ENCODE results near the gene SLC22A5.

The SLC22A5 gene

GRCh38 chr5:132389585-132390286 is 20.2 kb downstream of the SLC22A5 start (continued):
- TF ChIP-seq PRDM2 (tag by site-specific recombination; IDR thresholded peaks at IDR 0.05; ENCODE audit: borderline replicate concordance) = no peak
- TF ChIP-seq KLF16 (tag by site-specific recombination; IDR thresholded peaks at IDR 0.05) = no peak
- peak; percentile 53 for TF ChIP-seq WT1 (tag by site-specific recombination; IDR thresholded peaks at IDR 0.05)
- no peak; the same call in 1 of the 2 replicates for TF ChIP-seq ZNF335 (tag by site-specific recombination; conservative IDR thresholded peaks at IDR 0.05)
- TF ChIP-seq ZFP69B (tag by site-specific recombination; IDR thresholded peaks at IDR 0.05) = 0 out of 2 replicates have a peak, but pooled peaks have one; percentile 30
- peak; percentile 77 for TF ChIP-seq ZNF629 (tag by site-specific recombination; IDR thresholded peaks at IDR 0.05)
- no peak for TF ChIP-seq SP2 (tag by site-specific recombination; IDR thresholded peaks at IDR 0.05)
- TF ChIP-seq ZNF580 (tag by site-specific recombination; IDR thresholded peaks at IDR 0.05) = no peak
- TF ChIP-seq ZNF837 (tag by site-specific recombination; IDR thresholded peaks at IDR 0.05) = no peak
- TF ChIP-seq BCL6B (tag by site-specific recombination; IDR thresholded peaks at IDR 0.05) = no peak
- TF ChIP-seq PBX3 (CRISPR knock-in tag; IDR thresholded peaks at IDR 0.05) = no peak
- TF ChIP-seq BCL11B (tag by site-specific recombination; IDR thresholded peaks at IDR 0.05; ENCODE audit: low read depth) = no peak
- TF ChIP-seq OVOL3 (tag by site-specific recombination; IDR thresholded peaks at IDR 0.05) = no peak
- no peak for TF ChIP-seq ZNF350 (tag by site-specific recombination; IDR thresholded peaks at IDR 0.05)
- no peak for TF ChIP-seq ZBTB26 (tag by site-specific recombination; optimal IDR thresholded peaks at IDR 0.05)
- no peak for TF ChIP-seq ZNF785 (tag by site-specific recombination; IDR thresholded peaks at IDR 0.05)
- TF ChIP-seq PRDM1 (tag by site-specific recombination; IDR thresholded peaks at IDR 0.05) = 0 out of 2 replicates have a peak, but pooled peaks have one; percentile 41
- no peak for TF ChIP-seq ZSCAN18 (tag by site-specific recombination; IDR thresholded peaks at IDR 0.05)
- no peak for TF ChIP-seq ZNF518A (tag by site-specific recombination; conservative IDR thresholded peaks at IDR 0.05; ENCODE audit: low read depth)
- no peak for TF ChIP-seq GFI1B (tag by site-specific recombination; IDR thresholded peaks at IDR 0.05)
- TF ChIP-seq SCRT2 (tag by site-specific recombination; IDR thresholded peaks at IDR 0.05) = no peak
- TF ChIP-seq ZNF404 (tag by site-specific recombination; IDR thresholded peaks at IDR 0.05) = no peak
- no peak for TF ChIP-seq ZNF473 (tag by site-specific recombination; IDR thresholded peaks at IDR 0.05)

All from HEK293 (cell line).